ENCODE measurements around the gene RIPOR1.
A peak's percentile ranks its signal among the peaks of the same experiment; 100 is the strongest.

The RIPOR1 gene, protein sequence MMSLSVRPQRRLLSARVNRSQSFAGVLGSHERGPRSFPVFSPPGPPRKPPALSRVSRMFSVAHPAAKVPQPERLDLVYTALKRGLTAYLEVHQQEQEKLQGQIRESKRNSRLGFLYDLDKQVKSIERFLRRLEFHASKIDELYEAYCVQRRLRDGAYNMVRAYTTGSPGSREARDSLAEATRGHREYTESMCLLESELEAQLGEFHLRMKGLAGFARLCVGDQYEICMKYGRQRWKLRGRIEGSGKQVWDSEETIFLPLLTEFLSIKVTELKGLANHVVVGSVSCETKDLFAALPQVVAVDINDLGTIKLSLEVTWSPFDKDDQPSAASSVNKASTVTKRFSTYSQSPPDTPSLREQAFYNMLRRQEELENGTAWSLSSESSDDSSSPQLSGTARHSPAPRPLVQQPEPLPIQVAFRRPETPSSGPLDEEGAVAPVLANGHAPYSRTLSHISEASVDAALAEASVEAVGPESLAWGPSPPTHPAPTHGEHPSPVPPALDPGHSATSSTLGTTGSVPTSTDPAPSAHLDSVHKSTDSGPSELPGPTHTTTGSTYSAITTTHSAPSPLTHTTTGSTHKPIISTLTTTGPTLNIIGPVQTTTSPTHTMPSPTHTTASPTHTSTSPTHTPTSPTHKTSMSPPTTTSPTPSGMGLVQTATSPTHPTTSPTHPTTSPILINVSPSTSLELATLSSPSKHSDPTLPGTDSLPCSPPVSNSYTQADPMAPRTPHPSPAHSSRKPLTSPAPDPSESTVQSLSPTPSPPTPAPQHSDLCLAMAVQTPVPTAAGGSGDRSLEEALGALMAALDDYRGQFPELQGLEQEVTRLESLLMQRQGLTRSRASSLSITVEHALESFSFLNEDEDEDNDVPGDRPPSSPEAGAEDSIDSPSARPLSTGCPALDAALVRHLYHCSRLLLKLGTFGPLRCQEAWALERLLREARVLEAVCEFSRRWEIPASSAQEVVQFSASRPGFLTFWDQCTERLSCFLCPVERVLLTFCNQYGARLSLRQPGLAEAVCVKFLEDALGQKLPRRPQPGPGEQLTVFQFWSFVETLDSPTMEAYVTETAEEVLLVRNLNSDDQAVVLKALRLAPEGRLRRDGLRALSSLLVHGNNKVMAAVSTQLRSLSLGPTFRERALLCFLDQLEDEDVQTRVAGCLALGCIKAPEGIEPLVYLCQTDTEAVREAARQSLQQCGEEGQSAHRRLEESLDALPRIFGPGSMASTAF

DNA sequence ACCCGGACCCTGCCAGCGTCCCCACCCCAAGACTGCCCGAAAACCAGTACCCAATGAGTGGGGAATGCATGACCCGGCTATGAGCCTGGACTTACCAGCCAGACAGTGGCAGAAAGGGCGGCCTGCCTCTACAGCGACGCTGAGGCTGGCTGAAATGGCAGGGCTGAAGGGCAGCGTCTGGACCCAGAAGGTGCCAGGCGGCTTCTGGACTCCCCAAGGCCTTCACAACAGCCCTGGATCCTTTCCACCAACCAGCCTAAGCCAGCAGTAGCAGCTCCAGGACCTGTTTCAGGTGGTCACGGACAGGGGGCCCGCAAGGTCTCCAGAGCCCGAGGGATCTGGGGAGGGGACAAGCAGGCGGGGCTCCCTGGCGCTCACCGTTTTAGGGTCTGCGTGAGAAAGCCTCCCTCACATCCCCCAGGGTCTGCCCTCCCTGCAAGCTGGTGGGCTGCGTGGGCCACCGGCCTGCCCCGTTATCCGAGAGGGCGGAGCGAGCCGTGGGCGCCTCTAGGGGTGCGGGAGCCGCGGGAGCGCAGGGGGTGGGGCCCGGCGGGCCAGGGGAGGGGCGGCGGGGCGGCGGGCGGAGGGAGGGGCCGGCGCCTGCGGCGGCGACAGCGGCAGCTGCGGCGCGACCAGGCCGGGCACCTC is at the start of gene RIPOR1:
RIPOR1 (plus strand) TSS at position 608 of the 648 bp plus-strand sequence. CDS start 9,618 bp downstream, outside the sequence.
- TF ChIP-seq, protein P1, sequence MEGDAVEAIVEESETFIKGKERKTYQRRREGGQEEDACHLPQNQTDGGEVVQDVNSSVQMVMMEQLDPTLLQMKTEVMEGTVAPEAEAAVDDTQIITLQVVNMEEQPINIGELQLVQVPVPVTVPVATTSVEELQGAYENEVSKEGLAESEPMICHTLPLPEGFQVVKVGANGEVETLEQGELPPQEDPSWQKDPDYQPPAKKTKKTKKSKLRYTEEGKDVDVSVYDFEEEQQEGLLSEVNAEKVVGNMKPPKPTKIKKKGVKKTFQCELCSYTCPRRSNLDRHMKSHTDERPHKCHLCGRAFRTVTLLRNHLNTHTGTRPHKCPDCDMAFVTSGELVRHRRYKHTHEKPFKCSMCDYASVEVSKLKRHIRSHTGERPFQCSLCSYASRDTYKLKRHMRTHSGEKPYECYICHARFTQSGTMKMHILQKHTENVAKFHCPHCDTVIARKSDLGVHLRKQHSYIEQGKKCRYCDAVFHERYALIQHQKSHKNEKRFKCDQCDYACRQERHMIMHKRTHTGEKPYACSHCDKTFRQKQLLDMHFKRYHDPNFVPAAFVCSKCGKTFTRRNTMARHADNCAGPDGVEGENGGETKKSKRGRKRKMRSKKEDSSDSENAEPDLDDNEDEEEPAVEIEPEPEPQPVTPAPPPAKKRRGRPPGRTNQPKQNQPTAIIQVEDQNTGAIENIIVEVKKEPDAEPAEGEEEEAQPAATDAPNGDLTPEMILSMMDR (IDR thresholded peaks at IDR 0.05; ENCODE audit: control insufficient read depth, extremely low read depth, insufficient read depth) = 0 out of 2 replicates have a peak, but pooled peaks have one; percentile 4
- no peak for DNase-seq (ENCODE audit: low read depth)
- H3K4me3 ChIP-seq (ENCODE audit: low read depth, low read length) = peak within 1 kb of the TSS; percentile 79

DNA sequence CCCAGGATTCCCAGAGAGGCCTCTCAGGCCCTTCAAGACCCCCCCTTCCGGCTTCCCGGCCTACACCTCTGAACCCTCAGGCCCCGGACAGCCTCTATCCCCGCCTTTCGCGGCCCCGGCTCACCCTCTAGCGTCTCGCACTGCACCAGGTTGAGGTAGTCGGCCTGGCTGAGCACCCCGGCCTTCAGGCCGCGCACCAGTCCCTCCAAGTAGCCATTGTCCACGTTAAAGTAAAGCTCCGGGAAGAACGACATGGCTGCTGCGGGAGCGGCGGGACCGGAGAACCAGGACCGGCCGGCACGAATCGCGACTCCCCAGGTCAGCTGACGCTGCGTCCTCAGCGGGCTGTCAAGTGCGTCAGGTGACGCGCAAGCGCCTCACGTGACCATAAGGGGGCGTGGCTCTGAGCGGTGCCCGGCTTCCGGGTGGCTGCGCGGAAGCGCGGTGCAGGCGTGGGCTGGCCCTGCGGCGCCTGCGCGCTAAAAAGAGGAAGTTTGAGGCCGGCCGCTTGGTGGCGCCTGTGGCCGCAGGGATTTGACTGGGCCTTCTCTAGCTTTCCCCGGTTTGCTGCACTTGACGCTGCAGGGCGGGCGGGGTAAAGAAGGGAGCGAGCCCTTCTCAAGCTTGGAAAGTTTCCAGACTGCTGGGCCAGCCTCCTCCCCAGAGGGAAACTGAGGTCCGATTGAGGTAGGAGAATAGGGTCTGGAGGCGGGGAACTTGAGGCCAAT is 47.6 kb upstream of the RIPOR1 start, which contains the start of gene ATP6V0D1:
ATP6V0D1 (minus strand) TSS at position 325 of the 728 bp plus-strand sequence; CDS start at position 254, 71 bp downstream.
- H3K4me3 ChIP-seq (ENCODE audit: low read depth, low read length) = peak within 1 kb of the TSS; percentile 97
- peak; percentile 91 for DNase-seq (ENCODE audit: low read depth)
- TF ChIP-seq, protein P1 (IDR thresholded peaks at IDR 0.05; ENCODE audit: control insufficient read depth, extremely low read depth, insufficient read depth) = peak; percentile 80

DNA sequence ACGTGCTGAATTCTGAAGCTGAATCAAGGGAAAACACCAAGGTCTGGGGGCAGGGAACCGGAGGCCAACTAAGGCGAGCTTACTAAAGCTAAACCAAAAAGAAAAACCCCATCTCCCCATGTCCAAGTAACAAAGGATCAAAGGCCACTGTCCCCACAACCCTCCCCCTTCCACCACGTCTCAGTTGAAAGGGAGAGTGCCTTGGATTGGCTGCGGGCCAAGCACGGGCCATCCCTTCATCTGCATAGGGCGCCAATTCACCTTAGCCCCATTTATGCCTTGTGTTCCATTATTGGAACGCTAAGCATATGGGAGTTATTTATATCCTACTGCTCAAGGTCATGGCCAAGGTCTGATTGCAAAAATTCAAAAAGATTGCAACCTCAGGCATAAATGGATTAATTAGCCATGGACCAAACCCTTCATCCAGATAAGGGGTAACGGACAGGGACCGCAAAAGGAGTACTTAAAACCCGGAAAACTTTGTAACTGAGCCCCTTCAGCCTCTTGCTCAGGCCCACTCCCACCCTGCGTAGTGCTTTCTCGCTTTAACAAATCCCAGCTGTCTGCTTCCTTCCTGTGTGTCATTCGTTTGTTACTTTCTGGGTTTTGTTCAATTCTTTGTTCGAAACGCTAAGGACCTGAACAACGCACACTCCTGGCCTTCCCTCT is 46.9 kb upstream of the RIPOR1 start:
- no peak for DNase-seq (ENCODE audit: low read depth)
- TF ChIP-seq, protein P1 (IDR thresholded peaks at IDR 0.05; ENCODE audit: control insufficient read depth, extremely low read depth, insufficient read depth) = no peak
- H3K4me3 ChIP-seq (ENCODE audit: low read depth, low read length) = peak overlapping the region; percentile 97

DNA sequence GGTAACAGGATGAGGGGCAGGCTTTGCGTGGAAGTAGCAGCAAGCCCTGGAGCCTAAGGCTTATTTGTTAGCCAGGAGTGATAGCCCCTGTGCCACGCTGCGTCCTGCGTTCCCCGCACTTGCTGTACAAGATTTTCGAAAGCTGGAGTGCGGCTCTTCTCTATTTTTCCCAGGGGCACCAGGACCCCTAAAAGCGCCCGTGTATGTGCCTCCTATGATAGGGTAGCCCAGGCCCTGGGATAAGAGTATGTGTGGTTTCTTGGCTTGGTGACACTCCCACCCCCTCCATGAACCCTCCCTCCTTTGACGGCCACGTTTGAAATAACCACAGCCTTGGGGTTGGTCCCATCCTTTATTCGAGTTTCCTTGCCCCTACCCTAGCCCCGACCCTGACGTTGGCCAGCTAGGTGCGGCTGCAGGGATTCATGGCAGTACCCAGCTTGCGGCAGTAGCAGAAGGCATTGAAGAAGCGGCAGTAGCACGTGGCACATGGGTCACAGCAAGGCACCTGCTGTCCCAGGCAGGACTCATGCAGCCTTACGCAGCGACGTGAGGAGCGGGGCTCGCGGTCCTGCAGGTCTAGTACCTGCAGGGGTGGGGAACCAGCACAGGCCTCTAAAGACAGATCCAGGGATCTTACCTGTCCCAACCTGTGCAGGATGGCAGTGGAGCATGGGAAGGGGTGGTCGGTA is 46.2 kb upstream of the RIPOR1 start:
- TF ChIP-seq, protein P1 (IDR thresholded peaks at IDR 0.05; ENCODE audit: control insufficient read depth, extremely low read depth, insufficient read depth) = no peak
- no peak overlapping the region; the same call in 1 of the 2 replicates for H3K4me3 ChIP-seq (ENCODE audit: low read depth, low read length)
- DNase-seq (ENCODE audit: low read depth) = no peak

DNA sequence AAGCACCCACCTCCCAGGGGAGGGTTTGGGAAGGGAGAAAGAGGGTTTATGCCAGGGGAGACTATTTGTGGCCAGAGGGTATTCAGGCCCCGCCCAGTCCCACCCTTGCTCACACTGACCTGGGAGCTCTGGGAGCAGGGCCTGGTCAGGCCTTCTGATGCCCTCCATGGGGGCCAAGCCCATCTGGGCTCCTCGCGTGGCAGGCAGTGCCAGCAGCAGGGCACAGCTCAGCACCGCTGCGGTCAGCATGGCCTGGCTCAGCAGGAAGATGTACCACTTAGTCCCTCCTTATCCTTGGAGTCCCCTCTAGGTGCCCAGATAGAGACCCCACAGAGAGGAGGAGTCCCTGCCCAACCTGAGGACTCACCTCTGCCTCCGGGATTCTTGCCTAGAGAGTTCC is 45.5 kb upstream of the RIPOR1 start, which contains the start of gene AGRP:
AGRP (minus strand) TSS at position 398 of the 400 bp plus-strand sequence; CDS start at position 249, 149 bp downstream.
- DNase-seq (ENCODE audit: low read depth) = no peak
- TF ChIP-seq, protein P1 (IDR thresholded peaks at IDR 0.05; ENCODE audit: control insufficient read depth, extremely low read depth, insufficient read depth) = no peak
- H3K4me3 ChIP-seq (ENCODE audit: low read depth, low read length) = no peak within 1 kb of the TSS

Measured in LNCaP clone FGC (cell line).